Measurements from ENCODE around the gene EXD3. TPM values are rescaled to one million over a fixed set of nuclear protein-coding genes. Genes with fewer than 3 reads are reported as not detected.

Gene EXD3
- total RNA-seq, 4 donors from 2014 or later, result 8.3 to 22.3 (median 14.2) TPM

DNA sequence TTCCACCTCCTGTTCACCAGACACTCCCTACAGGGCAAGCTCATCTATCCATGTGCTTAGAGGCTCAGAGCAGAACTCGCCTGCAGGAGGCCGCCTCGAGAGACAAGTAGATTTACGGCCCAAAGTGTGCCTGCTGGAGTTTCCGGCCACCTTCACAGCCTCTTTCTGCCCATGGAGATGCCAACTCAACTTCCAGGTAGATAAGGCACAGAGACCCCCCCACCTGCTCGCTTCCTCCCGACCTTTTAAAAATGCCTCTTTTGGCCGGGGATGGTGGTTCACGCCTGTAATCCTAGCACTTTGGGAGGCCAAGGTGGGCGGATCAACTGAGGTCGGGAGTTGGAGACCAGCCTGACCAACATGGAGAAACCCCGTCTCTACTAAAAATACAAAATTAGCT, 46.6 kb downstream of the EXD3 start:
- H3K27me3 ChIP-seq, result no peaks in the 10 kb centered on the region
- DNase-seq (ENCODE audit: extremely low spot score), result no peak
- peaks cover 0 to 36% (median 33%) of the 10 kb centered on the region in 4 donors for H3K36me3 ChIP-seq
- no peak overlapping the region for H3K27ac ChIP-seq (replicated peaks in 1 of 4)
- H3K9me3 ChIP-seq, result no peaks in the 10 kb centered on the region
- H3K4me3 ChIP-seq, result no peak overlapping the region
- intact Hi-C loops (cut with DNase I), result no loop called here
- 96% methylated on average over 12 of the region's 12 CpGs for WGBS
- no peak for TF ChIP-seq POLR2AphosphoS5 (IDR thresholded peaks at IDR 0.05)
- no peak for TF ChIP-seq EP300 (IDR thresholded peaks at IDR 0.05)
- no peak for TF ChIP-seq CTCF (IDR thresholded peaks at IDR 0.05)
- TF ChIP-seq POLR2A (IDR thresholded peaks at IDR 0.05; ENCODE audit: low read depth), result no peak
- no peaks in the 10 kb centered on the region for H3K4me1 ChIP-seq

GRCh38 chr9:137375321-137376058, 47.5 kb downstream of the EXD3 start:
- WGBS, result 94% methylated on average over 11 of the region's 11 CpGs

GRCh38 chr9:137374131-137374845, 48.7 kb downstream of the EXD3 start:
- Histone ChIP-seq H3K36me3 (peaks cover 0 to 43% (median 35%) of the 10 kb centered on the region in 4 donors), H3K4me1 (peaks cover 0 to 2% (median under 1%) of the 10 kb centered on the region in 4 donors), H3K27me3 (no peaks in the 10 kb centered on the region), H3K9me3 (no peaks in the 10 kb centered on the region), H3K27ac (replicated peaks in 1 of 4) (no peak overlapping the region), H3K4me3 (no peak overlapping the region)
- TF ChIP-seq EP300 (IDR thresholded peaks at IDR 0.05), result no peak
- no peak for TF ChIP-seq POLR2A (IDR thresholded peaks at IDR 0.05; ENCODE audit: low read depth)
- no peak for TF ChIP-seq POLR2AphosphoS5 (IDR thresholded peaks at IDR 0.05)
- TF ChIP-seq CTCF (IDR thresholded peaks at IDR 0.05), result no peak
- 95% methylated on average over 13 of the region's 37 CpGs for WGBS
- intact Hi-C loops (cut with DNase I), result no loop called here
- DNase-seq (ENCODE audit: extremely low spot score), result no peak

More at GRCh38 chr9:137375321-137376058, 47.5 kb downstream of the EXD3 start:
- Histone ChIP-seq H3K4me1 (no peaks in the 10 kb centered on the region), H3K9me3 (no peaks in the 10 kb centered on the region), H3K27me3 (no peaks in the 10 kb centered on the region), H3K27ac (replicated peaks in 1 of 4) (no peak overlapping the region), H3K4me3 (no peak overlapping the region), H3K36me3 (peaks cover 0 to 45% (median 35%) of the 10 kb centered on the region in 4 donors)
- intact Hi-C loops (cut with DNase I), result no loop called here
- TF ChIP-seq POLR2A (IDR thresholded peaks at IDR 0.05; ENCODE audit: low read depth) (no peak), CTCF (IDR thresholded peaks at IDR 0.05) (no peak), EP300 (IDR thresholded peaks at IDR 0.05) (no peak), POLR2AphosphoS5 (IDR thresholded peaks at IDR 0.05) (no peak)
- no peak for DNase-seq (ENCODE audit: extremely low spot score)

DNA sequence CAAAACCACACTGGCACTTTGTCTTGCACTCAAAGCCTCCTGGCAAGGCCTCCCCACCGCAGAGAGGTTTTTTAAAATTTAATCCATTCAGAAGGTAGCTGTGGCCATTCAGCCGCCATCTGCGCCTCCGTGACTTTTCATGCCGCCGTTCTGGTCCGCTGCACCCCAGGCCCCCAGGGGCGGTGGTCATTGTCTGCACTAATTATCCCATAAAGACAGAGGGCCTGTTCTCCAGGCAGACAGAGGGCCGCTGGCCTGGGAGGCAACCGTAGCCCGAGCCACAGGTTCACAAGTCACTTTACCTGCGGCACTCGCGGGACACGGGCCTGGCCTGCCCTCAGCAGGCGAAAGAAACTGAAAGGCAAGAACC, 49.4 kb downstream of the EXD3 start:
- 95% methylated on average over 16 of the region's 16 CpGs for WGBS
- Histone ChIP-seq H3K27me3 (no peaks in the 10 kb centered on the region), H3K4me1 (peaks cover 2 to 9% (median 6%) of the 10 kb centered on the region in 4 donors), H3K36me3 (peaks cover 0 to 45% (median 35%) of the 10 kb centered on the region in 4 donors), H3K4me3 (no peak overlapping the region), H3K9me3 (no peaks in the 10 kb centered on the region), H3K27ac (replicated peaks in 1 of 4) (no peak overlapping the region)
- intact Hi-C loops (cut with DNase I), result no loop called here
- no peak for TF ChIP-seq POLR2A (IDR thresholded peaks at IDR 0.05; ENCODE audit: low read depth)
- no peak for TF ChIP-seq EP300 (IDR thresholded peaks at IDR 0.05)
- no peak for TF ChIP-seq CTCF (IDR thresholded peaks at IDR 0.05)
- TF ChIP-seq POLR2AphosphoS5 (IDR thresholded peaks at IDR 0.05), result no peak
- no peak for DNase-seq (ENCODE audit: extremely low spot score)

Measured in esophagus muscularis mucosa (tissue), 4 donors.